Cerebellar nuclear complex (tissue), 1 donor: ENCODE measurements around the gene MEF2C.
"Not testable (repeated sequence)": the region's sequence is repeated elsewhere in the genome, so short reads cannot be mapped to it uniquely, and the experiment has no call there.

ENCODE experiments used
- DNase-seq, 2 experiments: peaks; one replicate each; lab custom pipeline; 2025; lab: John Stamatoyannopoulos, UW

MEF2C gene

DNA sequence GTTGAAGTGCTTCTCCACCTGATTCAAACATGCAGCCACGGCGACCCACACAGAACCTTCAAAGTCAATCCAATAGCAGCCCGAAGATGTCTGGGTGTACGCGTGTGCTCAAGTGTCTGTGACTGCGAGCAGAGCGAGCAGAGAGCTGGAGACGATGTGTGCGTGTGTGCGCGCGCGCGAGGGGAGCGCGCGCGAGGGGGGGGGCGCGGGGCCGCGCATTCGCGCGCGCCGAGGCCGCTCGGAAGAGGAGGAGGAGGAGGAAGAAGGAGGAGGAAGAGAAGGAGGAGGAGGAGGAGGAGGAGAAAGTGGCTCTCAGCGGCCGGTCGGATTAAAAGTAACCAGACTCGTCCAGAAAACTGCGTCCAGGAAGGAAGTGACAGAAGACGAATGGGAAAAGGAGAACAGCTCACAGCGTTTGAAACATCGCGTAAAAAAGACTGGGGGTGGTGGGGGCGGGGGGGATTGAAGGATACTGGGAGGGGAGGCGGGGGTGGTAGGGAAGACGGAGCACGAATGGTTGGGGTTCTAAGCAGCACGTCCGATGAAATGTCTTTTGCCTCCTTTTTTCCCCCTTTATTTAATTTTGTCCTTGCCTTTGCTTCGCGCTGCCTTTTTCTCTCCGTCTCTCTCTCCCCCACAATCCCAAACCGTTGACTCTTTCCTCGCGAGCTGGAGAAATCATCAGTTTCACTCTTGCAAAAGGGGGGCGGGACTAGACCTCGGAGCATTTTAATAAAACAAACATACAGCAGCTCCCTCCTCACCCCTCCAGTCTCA lies at the start of gene MEF2C:
Gene MEF2C (minus strand): TSS at position 126 of the 777 bp plus-strand sequence. CDS start 59,396 bp downstream, outside the sequence.
- peak in 1 of 2 experiments; percentile 58 for DNase-seq

DNA sequence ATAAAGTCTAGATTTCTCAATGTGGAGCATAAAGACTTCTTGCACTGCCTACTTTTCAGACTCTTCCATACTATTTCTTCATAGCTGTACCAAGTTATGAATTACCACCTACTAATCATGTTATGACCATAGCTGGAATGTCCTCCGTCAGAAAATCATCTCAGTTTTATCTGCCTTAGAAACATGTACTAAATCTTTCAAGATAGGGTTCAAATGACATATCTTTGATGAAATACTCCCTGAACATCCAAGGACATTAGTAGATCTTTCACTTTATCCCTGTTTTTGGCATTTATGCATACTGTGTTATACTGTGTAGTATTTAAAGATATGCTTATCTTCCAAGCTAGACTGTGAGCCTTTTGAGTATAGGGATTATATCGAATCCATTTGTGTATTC lies 49.6 kb upstream of the MEF2C start:
- DNase-seq, result no peak

DNA sequence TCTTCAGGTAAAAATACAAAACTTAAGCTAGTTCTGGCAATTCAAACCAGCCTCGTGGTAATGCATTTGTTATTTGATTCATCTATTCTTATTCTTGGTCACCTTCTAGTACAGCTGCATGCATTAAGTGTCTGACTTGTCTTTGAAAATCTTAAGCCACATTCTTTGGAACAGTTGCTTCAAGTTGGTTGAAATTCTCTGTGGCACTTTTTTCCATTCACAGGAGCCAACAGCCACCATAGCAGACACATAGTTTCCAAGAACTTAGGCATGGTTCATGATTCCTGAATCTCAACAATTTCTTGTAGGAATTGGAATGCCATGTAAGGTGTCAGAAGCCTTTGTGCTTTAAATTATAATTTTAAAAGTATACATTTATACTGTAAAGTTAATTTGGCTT lies 47.4 kb upstream of the MEF2C start:
- DNase-seq, result no peak

DNA sequence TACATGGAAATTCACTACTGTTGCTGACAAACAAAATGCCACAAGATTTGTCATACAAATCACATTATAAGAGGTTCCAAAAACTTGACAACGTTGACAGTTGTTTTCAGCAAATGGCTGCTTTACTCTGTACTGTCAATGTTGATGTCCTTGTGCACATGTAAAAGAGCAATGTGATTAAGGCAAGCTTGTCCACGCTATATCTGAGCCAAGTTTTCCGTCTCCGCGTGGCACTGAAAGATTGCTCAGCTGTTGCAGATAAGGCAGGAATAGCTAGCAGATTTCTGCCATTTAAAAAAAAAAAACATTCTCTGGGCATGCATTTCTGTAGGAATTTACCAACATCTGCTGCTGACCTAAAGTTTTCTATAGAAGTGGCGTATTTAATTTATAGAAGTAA lies 46.4 kb upstream of the MEF2C start:
- no peak for DNase-seq

DNA sequence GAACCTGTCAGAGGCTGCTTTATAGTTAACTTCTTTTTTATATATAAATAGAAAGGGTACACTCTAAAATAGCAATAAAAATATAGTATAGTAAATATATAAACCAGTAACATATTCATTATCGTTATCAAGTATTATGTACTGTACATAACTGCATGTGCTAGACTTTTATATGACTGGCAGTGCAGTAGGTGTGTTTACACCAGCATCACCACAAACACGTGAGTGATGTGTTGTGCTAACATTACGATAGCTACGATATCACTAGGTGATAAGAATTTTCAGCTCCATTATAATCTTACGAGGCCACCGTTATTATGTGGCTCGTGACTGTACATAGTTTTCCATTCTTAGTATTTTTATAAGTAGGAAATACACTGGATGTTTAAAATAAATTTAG lies 43.8 kb upstream of the MEF2C start:
- no peak for DNase-seq

DNA sequence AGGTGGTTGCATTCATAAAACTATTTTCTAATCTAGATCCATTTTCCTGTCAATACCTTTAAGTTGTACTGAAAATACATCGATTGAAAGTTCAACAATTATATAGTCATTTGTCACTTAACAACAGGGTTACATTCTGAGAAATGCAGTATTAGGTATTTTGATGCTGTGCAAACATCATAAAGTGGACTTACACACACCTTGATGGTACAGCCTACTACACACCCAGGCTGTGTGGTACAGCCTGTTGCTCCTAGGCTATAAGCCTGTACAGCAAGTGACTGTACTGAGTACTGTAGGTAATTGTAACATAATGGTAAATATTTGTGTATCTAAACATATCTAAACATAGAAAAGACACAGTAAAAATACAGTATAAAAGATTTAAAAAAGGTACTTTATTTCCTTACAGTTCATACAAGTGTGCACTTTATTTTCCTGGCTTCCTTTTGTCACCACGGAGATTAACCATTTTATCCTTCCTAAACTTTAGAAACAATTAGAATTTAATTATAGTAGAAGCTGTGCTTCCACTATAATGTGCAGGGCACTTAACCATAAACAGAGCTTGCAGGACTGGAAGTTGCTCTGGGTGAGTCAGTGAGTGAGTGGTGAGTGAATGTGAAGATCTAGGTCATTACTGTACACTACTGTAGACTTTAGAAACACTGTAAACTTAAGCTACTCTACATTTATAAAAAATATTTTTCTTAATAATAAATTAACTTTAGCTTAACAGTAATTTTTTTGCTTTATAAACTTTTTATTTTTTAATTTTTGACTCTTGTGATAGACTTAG lies 42.9 kb upstream of the MEF2C start:
- no peak for DNase-seq

DNA sequence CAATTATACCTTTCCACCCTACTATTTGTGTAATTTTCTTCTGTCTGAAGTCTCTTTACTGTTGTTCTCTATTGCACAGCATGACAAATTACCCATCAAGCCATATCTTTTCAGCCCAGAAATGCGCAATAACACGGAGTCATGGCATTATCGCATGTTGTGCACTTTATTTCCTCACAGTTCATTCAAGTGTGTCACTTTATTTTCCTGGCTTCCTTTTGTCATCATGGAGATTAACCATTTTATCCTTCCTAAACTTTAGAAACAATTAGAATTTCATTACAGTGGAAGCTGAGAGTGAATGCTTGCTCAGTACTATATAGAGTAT lies 41.3 kb upstream of the MEF2C start:
- DNase-seq, result no peak

DNA sequence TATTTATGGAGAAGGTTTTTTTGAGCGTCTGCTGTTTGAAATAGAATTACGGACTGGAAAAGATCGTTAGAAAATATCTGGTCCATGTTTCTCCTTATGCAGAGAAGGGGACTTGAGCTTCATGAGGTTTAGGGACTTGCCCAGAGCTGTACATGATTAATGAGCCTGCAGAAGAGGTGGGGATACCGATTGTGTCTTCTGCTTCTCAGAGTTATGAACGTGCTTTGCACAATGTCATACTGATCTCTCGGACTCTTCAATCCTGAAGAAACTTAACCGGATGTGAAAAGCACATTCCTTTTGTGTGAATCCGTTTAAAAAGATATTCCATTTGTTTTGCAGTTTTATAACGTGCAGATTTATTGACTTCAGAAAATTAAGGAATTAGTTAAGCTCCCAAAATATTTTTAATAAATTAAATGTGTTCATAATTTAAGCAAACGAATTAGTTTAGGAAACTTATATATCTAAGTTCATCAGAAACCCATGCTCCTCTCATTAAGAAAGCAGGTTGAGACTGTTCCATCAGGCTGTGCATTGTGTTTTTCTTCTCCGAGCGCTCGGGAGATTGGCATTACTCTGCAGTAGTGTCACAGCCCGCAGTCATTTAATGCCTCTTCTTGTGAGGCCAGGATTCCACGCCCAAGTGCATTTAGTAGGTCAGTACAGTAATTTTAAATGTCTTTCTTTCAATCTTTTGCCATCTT lies 40.8 kb upstream of the MEF2C start:
- no peak for DNase-seq

DNA sequence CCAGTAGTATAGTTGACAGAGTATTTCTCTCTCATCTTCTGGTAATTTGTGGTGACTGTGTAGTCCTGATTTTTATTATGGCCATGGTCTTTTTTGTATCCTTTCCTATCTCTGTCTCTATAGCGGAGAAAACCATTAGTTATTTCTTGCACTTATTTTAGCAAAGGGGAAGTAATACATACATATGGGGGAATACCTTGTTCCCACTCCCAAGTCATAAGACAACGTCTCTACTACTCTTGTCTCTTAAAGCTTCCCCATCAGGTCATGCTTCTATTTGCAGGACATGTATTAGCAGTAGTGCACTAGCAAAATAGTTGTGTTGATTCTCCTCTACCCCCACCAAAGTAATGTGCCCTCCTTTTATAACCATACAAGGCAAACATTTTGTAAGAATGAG lies 29.8 kb upstream of the MEF2C start:
- not testable (repeated sequence) for DNase-seq

DNA sequence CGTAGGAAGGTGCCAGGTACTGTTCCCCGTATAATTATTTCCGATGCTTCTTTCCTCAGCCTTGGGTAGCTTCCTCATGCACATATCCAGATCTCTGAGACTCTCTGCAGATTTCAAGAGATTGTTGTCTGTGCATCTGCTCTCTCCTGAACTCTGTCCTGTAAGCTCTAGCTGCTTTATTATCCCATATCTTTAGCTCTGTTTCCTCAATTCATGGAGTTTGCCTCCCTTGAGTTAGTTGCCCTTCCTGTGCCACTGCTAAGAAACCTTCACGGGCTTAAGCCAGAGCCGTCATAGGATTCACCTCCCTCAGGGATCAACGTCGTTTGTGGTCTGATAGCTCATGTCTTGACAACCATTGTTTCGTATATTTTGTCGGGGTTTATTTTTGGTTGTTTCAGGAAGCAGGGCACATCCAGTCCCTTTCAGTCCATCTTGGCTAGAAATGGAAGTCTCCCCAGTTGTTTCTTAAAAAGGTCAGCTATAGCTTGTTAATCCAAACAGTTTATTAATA lies 28.1 kb upstream of the MEF2C start:
- DNase-seq, result not testable (repeated sequence)

DNA sequence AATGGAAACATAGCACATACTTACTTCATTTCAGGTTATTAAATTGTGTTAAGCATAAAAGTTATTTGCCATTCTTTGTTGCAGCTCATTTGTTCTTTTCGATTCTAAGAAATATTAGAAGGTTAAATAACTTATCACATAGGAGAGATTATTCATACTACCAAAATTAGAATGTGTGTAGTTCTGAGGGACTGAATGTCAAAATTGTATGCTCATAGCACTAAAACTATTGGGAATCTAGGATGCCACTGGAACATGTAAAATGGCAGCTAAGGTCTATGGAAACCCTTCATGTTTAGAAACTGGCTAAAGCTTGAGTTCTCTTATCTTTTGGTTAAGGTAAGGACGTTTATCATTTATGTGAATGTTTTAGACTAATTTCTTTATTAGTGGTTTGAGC lies 21.5 kb upstream of the MEF2C start:
- not testable (repeated sequence) for DNase-seq

DNA sequence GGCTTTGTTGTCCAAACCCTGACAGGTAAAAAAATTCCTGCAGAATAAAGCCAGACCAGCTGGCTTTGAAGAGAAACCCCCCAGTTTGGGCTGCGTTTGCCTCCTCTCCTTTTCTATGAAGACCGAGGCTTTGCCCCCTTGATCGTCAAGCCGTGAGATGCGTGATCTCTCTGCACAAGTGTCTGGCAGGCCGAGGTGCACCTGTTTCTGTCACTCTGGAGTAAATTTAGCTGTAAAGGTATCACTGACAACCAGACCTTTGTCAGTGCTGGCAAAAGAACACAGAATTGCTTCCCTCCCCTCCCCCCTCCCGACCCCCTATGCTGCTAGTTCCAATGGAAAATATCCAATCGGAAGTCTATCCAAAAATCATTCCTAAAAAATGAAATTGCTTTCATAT lies 21.0 kb upstream of the MEF2C start:
- not testable (repeated sequence) for DNase-seq

DNA sequence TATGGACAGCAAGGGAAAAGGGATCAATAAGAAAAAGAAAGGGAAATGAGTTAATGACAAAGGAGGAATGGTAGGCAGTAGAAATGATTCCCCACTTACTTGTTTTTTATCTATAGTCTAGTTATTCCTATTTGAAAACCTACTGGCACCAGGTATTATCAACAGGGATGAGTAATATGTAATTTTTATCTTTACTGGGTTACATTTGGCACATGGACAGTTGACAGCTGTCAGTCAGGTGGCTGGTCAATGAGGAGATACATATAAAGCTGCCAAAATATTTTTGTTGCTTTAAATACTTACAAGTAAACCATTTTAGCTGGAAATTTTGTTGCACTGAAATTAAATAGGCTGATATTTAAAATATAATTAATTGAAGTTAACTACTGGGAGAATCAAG lies 18.1 kb upstream of the MEF2C start:
- not testable (repeated sequence) for DNase-seq

DNA sequence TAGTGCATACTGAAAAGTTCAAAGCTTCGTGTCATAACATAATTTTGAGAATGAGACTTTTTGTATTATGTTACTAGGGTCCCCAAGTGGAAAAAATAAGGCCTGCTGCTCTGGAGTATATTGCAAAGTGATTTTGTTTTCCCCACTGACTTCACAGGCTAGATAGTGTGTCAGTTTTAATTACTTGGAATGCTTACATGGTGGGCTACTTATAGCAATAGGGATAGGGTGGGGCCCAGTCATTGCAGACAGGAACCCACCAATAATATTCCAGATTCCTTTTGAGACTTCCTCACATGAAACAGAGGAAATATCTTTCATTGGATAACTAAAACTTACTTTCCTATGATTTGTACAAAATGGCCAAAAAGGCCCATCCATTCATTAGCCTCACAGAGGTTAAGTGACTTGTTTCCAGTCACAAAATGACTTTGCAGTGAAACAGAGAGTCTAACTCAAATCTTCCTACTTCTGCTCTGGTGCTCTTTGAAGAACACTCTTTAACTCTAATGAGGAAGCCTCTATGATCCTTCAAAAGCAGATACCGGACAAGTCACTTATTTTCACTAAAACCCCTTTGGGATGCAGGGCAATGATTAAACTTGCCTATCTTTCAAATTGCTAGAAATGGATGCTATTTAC lies 16.2 kb upstream of the MEF2C start:
- DNase-seq, result no peak

DNA sequence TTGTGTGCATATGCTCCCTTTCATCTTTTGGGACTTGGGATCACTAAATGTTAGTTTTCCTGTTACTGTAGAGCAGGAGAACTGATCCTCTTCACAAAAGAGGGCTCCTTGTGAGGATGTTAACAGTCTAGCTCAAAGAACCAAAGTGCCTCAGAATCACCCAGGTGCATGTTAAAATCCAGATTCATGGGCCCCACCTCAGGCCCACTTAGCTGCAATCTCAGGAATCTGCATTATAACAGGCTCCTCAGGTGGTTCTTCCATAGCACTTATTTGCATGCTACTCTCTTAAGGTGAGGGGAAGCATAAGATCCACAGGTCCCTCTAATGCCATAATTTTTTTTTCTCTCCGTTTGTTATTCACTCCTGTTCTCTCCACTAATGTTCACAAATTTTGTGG lies 14.8 kb upstream of the MEF2C start:
- no peak for DNase-seq

DNA sequence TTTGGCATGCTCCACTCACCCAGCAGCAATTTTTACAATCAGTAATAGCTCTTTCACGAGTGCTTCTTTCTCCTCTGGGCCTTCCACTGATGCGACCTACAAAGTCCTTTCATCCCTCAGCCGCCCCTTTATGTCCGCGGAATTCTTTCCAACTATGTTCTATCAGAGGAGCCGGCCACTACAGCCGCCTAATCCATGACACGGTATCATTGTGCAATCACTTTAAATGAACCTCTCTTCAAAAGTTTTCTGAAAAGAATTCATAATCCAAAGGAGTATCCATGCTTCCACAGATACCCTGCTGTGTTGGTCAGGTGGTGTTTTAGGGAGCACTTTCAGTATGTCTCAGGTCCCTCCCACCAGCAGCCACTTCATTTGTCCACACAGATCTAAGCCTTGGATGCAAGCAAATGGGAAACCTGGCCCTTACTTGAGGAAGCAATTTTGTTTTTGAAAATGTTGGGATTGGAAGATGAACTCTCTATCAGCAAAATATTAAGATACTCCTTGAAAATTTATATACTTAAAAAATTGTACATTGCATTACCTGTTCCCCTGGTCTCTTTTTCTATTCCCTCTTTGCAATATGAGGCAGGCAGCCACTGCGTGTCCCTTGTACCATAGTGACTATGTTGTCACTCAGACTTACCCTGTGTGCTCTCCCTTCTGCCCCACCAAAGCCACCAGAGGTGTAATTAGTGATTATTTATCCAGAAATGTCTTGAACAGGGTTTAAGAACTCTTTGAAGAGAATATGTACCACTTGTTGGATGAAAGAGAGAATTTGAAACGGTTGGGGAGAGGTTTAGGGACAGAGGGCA lies 12.9 kb upstream of the MEF2C start:
- DNase-seq, result no peak

DNA sequence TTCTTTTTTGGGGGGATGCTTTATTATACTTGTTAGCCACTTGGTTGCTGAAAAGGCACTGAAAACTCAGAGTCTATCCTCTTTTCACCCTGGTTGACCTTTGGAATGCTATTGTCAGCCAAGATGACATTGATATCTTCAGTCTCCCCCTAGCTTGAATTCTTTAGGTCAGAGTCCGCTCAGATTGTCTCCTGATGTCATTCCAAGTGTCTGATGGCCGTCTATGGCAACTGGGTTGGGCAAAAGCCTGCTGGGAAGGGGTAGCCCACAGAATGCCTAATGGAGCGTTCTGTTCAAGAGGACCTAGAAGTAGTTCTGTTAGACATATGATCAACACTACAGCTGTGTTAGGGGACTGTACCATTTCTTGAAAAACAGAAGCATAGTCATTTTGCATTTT lies 9.7 kb upstream of the MEF2C start:
- no peak for DNase-seq

DNA sequence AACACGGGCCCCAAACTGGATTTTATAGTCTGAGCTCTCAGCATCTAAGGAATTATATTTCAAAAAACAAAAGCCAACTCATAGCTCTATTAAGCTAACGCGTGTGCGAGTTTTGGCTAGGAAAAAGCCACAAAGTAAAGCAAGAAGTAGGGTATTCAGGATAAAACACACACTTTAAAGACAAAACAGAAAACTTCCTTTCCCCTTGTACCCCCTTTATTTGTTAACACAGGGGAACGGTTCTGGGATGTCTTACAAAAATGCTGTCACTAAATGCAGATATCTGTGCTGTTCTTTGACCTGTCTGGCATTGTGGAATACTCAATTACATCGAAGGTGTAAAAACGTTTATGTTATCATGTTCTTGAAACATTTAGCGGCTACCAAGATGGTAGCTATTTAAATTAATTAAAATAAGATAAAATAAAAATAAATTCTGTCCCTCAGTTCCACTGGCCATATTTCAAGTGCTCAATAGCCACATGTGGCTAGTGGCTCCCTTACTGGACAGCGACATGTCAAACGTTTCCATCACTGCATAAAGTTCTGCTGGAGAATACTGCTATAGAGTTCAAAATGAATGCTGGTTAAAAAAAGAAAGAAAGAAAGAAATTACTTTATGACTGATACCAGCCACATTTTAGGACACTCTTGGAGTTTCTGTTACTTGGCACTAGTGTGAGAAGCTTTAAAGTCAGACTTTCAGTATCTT lies 7.2 kb upstream of the MEF2C start:
- DNase-seq, result no peak

DNA sequence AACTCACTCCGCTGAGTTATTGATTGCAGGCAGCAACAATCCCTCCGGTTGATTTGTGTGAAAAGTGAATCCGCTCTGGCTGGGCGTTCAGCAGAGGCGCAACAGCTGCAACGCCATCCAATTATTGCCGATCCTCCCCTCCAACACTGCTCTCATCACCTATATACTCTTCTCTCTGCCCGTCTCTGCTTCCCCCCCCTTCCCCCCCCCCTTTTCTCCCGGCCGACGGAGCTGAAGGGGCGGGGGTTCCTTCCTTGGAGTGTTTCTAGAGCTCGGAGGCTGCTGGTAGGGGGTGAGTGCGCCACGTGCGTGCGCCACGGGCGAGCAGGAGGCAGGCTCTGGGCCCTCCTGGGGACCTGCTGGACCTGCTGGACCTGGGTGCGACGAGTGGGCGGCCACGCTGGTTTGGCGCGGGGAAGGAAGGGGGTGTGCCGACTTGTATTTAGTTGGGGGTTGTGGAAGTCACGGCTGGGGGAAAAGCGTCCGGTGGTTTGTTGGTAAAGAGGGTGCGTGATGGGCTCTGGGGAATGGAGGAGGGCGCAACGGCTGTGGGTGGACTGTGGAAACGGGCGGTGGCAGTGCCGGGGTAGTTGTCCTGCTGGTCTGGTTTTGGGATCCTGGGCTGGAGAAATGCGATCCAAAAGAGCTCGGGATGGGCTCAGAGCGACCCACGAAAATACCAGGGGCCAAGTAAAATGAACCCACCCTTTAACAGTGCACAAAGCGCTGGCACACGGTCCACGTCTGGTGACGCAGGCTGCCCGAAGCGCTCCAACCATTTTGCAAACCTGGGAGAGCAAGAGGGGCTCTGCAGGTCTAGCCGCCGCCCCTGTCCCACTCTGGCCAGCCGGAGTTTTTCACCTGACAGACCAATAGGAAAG lies 6.4 kb upstream of the MEF2C start:
- no peak for DNase-seq

DNA sequence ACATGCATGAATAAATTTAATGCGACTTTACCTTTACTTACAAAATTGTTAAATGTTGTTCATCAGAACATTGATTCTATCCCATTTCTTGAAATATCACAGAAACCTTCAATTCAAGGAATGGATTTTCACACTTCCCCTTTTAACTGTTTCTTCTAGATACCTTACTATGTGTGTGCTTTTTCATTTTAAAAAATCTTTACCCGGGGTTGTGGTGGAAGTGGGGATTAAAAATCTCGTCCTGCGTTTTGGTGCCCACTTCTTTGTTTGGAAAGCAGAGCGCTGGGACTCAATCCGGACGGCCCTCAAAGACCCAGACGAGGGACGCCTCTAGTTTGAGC lies 5.8 kb upstream of the MEF2C start:
- no peak for DNase-seq
